HG03175 (cell line): ENCODE data around the gene HCFC1.

Experiments
- ATAC-seq: cut with Tn5 transposase; IDR thresholded peaks from one replicate; pipeline ENCODE4 v1.9.1; 2021; ENCODE audit warnings: mild to moderate bottlenecking, moderate library complexity; ENCODE audit not compliant: unreplicated experiment

HCFC1 gene

DNA sequence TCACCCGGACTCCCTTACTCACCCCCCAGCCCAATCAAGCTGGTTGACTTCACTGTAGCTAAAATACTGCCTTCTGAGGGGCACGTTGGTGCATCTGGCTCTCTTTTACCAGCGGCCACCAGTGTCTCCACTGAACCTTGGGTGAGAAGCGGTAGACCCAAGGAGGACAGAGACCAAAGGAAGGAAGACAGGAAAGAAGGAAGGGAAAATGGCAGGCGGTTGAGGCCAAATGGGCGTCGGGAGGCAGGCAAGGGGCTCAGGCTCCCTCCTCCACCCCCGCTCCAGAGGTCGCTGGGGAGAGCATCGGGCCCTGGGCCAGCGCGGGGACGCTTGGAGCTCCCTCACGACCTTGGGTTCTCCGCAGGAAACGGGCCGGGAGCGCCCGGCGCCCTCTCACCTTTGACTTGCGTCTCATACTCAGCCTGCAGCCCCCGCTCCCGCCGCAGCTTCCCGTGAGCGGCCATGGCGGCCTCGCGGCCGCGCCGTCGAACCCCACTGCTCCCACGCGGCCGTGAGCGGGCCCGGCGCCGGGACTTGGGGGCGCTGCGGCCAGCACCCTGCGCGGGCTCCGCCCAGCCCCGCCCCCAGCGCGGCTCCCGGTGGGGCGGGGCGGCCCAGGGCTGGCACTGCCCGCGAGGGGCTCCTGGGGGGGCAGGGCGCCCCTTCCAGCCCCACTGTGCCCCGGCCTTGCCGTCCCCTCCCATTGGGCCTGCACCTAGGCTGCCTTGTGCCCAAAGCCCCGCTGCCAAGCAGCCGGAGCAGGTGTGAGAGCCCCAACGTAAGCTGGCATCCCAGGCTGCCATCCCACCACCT is 45.7 kb downstream of the HCFC1 start, which contains the start of gene ARHGAP4:
Gene ARHGAP4 (minus strand): TSS at position 526 of the 813 bp plus-strand sequence. CDS start 62 bp downstream, at position 464.
- ATAC-seq, result no peak

GRCh38 chrX:153925387-153925738 is 46.3 kb downstream of the HCFC1 start:
- ATAC-seq, result no peak

- ATAC-seq, result no peak
Observed at GRCh38 chrX:153924149-153924861, 47.3 kb downstream of the HCFC1 start.

DNA sequence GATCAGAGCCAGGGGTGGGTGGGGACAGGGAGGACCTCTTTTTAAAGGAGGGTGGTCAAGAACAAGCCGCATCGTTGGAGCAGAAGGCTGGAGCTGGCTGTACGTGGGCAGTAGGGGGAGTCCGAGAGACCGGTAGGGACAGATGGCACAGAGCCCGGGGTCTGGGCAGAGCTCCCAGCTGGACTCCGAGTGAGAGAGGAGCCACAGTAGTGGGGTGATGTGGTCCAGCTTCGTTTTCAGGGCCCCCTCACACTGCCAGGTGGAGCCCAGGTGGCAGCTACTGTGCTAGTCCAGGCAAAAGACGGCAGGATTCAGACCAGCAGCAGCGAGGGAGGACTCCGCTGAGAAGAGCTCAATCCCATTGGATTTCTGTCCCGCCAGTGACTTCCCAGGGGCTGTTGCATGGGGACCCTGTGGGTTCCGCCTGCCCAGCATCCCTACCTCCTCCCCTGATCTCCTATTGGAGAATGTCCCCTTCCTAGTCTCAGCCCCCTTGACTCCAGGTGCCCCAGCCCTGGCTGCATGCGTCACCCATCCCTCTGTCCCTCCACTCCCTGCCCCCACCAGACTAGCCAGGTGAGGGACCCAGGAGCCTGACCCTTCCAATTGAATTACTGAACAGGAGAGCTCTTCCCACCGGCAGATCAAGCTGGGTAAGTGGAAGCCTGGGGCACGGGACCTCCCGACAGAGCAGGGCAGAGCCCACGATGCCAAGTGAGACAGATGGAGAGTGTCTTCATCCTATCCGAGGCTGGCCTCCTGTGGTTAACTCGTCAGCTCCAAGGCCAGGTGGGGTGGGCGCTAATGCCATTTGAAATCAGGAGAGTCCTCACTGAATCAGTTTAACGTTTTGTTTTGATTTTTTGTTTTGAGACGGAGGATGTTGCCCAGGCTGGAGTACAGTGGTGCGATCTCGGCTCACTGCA is 48.4 kb downstream of the HCFC1 start:
- ATAC-seq, result no peak

DNA sequence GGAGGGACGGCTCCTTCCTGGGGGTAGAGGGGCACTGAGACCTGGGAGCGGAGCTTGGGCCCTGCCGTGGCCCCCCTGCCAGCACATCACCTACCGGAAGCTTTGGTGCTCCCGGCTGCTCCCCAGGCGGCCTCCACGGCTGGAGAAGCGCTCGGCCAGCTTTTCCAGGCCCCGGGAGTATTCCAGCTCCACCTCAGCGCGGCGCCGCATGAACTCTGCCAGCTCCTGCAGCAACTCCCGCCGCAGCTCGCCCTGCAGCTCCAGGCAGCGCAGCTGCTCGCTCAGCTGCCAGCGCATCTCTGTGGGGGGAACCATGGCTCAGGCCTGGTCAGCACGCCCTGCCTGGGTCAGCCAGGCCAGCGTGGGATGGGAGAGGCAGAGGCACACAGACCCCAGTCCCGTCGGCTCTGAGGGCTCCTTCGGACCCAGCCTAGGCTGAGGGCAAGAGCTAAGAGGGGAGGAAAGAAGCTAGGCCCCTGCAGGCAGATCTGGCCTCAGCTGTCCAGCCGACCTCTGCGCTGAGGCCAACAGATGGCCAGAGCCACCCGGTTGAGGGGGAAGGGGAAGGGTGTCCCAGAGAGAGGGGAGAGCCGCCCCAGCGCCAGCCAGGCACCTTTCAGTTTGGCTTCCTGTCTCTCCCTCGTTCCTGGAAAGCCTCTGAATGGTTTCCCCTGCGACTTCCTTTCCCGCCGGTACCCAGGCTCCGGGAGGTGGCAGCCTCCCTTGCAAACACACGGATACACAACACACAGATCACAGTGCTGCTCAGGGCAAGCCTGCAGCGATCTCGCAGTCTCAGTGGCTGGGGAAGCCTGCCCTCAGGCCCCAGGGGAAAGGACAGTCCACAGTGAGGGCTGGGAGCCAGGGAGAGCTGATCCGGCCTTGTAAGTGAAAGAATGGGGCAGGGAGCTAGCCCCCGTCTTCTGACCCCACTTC is 49.8 kb downstream of the HCFC1 start:
- no peak for ATAC-seq

- ATAC-seq, result no peak
Observed at GRCh38 chrX:153921070-153921469, 50.5 kb downstream of the HCFC1 start.

GRCh38 chrX:153920546-153920945 is 51.1 kb downstream of the HCFC1 start:
- no peak for ATAC-seq

DNA sequence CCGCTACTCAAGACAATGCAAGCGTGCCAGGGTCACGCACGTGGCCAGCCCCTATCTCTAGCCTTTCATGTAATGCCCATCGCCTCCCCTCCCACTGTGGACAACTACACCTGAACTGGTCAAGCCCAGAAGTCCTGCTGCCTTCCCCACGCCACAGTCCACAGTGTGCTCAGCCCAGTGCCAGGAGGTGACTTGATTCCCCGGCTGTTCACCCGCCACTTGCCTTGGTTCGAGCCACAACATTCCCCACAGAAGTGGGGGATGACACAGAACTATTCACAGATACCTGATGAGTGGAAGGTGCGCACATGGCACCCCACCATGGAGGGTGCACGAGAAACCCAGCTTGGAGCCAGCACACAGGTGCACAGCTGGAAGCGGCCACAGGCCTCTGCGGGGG is 52.3 kb downstream of the HCFC1 start:
- ATAC-seq, result no peak

- ATAC-seq, result no peak
Observed at GRCh38 chrX:153917869-153918268, 53.7 kb downstream of the HCFC1 start.

GRCh38 chrX:153913701-153914100 is 57.9 kb downstream of the HCFC1 start:
- ATAC-seq, result no peak

GRCh38 chrX:153913211-153913610 is 58.4 kb downstream of the HCFC1 start:
- ATAC-seq, result no peak

DNA sequence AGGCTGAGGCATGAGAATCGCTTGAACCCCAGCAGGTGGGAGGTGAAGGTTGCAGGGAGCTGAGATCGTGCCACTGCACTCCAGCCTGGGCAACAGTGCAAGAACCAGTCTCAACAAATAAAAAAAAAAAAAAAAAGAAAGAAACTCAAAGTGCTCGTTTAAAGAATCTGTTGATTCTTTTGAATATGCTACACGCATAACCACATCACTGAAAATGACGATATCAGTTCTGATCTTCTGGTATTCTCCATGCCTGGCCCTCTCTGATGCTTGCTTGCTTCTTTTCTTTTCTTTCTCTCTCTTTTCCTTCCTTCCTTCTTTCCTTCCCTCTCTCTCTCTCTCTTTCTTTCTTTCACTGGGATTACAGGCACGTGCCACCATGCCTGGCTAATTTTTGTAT is 59.8 kb downstream of the HCFC1 start:
- ATAC-seq, result no peak

DNA sequence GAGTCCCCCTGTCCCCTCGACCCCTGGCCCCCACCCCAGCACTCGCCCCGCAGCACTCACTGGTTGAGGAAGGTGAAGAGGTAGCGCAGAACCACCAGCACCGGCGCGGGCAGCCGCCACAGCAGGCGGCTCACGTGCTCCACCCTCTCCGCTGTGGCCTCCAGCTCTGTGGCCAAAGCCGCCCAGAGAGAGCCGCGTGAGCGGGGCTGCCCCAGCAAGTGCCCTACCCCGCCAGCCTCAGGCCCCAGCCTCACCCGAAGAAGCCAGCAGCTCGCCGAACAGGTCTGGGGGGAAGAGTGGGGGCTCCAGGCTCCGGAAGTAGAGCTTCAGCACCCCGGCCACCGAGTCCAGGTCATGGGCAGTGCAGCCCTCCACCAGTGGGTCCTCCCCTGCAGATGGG is 61.2 kb downstream of the HCFC1 start:
- ATAC-seq, result no peak

DNA sequence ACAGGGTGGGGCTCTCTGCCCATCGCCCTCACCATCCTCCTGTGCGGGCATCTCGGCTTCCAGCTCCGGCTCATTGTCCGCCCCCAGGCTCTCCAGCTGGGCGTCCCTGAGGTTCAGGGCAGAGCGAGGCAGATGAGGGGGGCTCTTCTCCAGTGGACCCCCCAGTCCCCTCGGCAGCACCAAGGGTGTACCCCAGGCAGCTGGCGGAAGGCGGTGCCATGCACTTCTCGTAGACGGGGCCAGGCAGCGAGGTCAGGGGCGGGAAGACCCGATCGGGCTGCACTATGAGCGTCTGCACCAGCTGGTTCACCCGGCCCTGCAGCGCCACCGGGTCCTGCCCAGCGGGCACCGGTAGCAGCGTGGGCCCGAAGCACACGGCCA is 61.6 kb downstream of the HCFC1 start:
- ATAC-seq, result no peak

- ATAC-seq, result no peak
Observed at GRCh38 chrX:153909024-153909979, 62.3 kb downstream of the HCFC1 start.

DNA sequence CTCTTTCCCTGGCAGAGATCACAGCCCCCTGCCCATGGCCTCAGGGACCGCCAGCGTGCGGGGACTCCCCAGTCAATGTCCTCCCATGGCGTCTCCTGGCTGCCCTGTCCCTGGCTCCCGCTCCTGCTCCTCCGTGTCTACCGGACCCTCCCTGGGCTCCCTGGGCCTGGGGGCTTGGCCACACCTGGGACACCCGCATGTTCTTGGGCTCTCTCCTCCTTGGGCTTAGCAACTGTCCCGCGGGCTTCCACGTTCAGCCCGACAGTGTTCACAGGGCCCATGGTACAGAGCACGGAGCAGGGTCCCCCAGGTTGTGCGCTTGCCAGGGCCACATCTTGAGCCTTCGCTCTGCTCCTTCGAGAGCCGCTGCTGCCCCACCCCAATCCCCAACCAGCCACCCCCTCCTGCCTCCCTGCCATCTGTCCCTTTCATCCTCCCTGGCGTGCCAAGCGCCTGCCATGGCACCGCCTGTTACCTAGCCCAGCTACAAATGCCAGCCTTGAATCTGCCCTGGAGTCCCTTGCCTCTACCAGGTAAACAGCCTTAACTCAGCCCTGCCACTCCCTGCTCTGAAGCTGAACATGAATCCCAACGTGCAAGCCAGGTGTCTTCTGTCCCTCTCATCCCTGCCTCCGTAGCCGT is 63.3 kb downstream of the HCFC1 start:
- ATAC-seq, result no peak

DNA sequence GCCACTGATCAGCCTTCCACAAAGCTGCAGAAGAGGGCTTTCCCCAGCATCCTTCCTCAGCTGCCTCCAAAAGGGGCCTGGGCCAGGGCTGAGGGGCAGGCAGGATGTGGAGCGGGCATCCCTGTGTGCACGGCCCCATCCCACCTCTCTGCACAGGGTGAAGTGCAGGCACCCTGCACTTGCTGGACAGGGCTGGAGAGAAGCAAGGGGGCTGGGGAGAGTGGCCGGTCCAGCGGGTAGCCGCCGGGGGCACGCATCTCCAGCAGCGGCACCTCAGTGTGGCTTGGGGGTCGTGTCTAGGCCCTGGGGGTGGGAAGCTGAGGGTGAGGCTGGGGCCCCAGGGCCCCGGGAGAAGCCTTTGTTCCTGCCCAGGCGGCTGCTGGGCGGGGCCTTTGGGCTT is 64.2 kb downstream of the HCFC1 start:
- ATAC-seq, result no peak

DNA sequence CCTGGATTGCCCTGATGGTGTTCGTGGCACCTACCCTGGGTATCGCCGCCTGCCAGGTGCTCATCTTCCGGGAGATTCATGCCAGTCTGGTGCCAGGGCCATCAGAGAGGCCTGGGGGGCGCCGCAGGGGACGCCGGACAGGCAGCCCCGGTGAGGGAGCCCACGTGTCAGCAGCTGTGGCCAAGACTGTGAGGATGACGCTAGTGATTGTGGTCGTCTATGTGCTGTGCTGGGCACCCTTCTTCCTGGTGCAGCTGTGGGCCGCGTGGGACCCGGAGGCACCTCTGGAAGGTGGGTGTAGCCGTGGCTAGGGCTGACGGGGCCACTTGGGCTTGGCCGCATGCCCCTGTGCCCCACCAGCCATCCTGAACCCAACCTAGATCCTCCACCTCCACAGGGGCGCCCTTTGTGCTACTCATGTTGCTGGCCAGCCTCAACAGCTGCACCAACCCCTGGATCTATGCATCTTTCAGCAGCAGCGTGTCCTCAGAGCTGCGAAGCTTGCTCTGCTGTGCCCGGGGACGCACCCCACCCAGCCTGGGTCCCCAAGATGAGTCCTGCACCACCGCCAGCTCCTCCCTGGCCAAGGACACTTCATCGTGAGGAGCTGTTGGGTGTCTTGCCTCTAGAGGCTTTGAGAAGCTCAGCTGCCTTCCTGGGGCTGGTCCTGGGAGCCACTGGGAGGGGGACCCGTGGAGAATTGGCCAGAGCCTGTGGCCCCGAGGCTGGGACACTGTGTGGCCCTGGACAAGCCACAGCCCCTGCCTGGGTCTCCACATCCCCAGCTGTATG is 65.3 kb downstream of the HCFC1 start:
- no peak for ATAC-seq
